B cell (primary cell): ENCODE results near the gene SLC45A3. TPM values are rescaled to one million over a fixed set of nuclear protein-coding genes. Genes with fewer than 3 reads are reported as not detected.

Source experiments
- ATAC-seq: fragments of 200-7000 bp; cut with Tn5 transposase; one replicate; pipeline ENCODE4 v1.10.0; 2021; ENCODE audit warnings: low read depth, mild to moderate bottlenecking, moderate number of reproducible peaks, moderate library complexity
- CTCF ChIA-PET: fragments of 350-600 bp; sonication (Branson Sonifier 250); formaldehyde crosslinking; loops from one replicate; lab custom pipeline; 2021; ENCODE audit warnings: antibody characterized with exemption, inconsistent platforms; lab: Charles Lee
- POLR2A ChIA-PET: fragments of 350-600 bp; sonication (Branson Sonifier 250); formaldehyde crosslinking; loops from one replicate; lab custom pipeline; 2021; ENCODE audit warnings: antibody characterized with exemption; lab: Charles Lee
- DNase-seq: peaks from one replicate; pipeline ENCODE4 v3.0.0; 2013
- H2AFZ ChIP-seq: 2 replicates; pipeline ENCODE4 v1.6.1; 2012; ENCODE audit warnings: mild to moderate bottlenecking, low read depth, low read length; ENCODE audit not compliant: insufficient read depth, poor library complexity, severe bottlenecking
- H3K27ac ChIP-seq, 2 donors: 1 replicate in 1 of 2; 2 replicates in 1 of 2; pipeline ENCODE4 v1.5.1; 2012 to 2013; ENCODE audit warnings: low read length in 2 of 2, mild to moderate bottlenecking in 2 of 2, moderate library complexity in 1 of 2
- H3K27me3 ChIP-seq, 4 experiments: fragments of 200-600 bp in 1 of 4; sonication (generic) in 1 of 4; replicated peaks in 1 of 4; 1 replicate in 2 of 4; 2 replicates in 2 of 4; pipeline versions ENCODE4 v1.6.1 to v1.7.0; 2013 to 2016; ENCODE audit warnings: low read length in 3 of 4, mild to moderate bottlenecking in 2 of 4, mixed read lengths in 1 of 4, moderate library complexity in 1 of 4; ENCODE audit not compliant: insufficient read depth in 4 of 4, control insufficient read depth in 3 of 4; ENCODE audit errors: control extremely low read depth in 1 of 4
- H3K36me3 ChIP-seq, 2 experiments: replicated peaks in 1 of 2; 1 replicate in 1 of 2; 2 replicates in 1 of 2; pipeline versions ENCODE4 v1.6.1 to v1.7.1; 2013; ENCODE audit warnings: low read length in 1 of 2; ENCODE audit not compliant: insufficient read depth in 2 of 2, control insufficient read depth in 1 of 2; ENCODE audit errors: control extremely low read depth in 1 of 2, extremely low read depth in 1 of 2
- H3K4me1 ChIP-seq, 2 donors: fragments of 200-600 bp in 1 of 2; sonication (generic) in 1 of 2; 1 replicate in 1 of 2; 2 replicates in 1 of 2; pipeline versions ENCODE4 v1.5.1 to v1.6.1; 2013 to 2017; ENCODE audit warnings: low read length in 2 of 2; ENCODE audit not compliant: control insufficient read depth in 2 of 2, insufficient read depth in 2 of 2
- H3K4me2 ChIP-seq: replicated peaks from 2 replicates; pipeline ENCODE3; 2012; ENCODE audit warnings: mild to moderate bottlenecking, low read depth, low read length; ENCODE audit not compliant: poor library complexity, severe bottlenecking
- H3K4me3 ChIP-seq, 5 experiments: fragments of 200-600 bp in 1 of 5; sonication (generic) in 1 of 5; 1 replicate in 3 of 5; 2 replicates in 2 of 5; pipeline versions ENCODE4 v1.5.1 to v1.7.0; 2011 to 2016; ENCODE audit warnings: low read length in 4 of 5, mild to moderate bottlenecking in 4 of 5, low read depth in 2 of 5, control low read depth in 1 of 5, moderate library complexity in 1 of 5; ENCODE audit not compliant: insufficient read depth in 1 of 5; ENCODE audit errors: control extremely low read depth in 1 of 5, extremely low read depth in 1 of 5
- H3K79me2 ChIP-seq: fragments of 200-600 bp; sonication (generic); one replicate; pipeline ENCODE4 v1.6.0; 2016; ENCODE audit warnings: low read length; ENCODE audit not compliant: control insufficient read depth, insufficient read depth
- H3K9ac ChIP-seq: fragments of 200-600 bp; sonication (generic); 2 replicates; pipeline ENCODE4 v1.6.1; 2017; ENCODE audit warnings: mild to moderate bottlenecking, low read length, moderate library complexity
- H3K9me3 ChIP-seq, 3 donors: one replicate each; pipeline versions ENCODE4 v1.6.1 to v1.7.1; 2013; ENCODE audit warnings: low read length in 2 of 3; ENCODE audit not compliant: control insufficient read depth in 2 of 3, insufficient read depth in 1 of 3; ENCODE audit errors: control extremely low read depth in 1 of 3
- H4K20me1 ChIP-seq: 2 replicates; pipeline ENCODE4 v1.6.0; 2012; ENCODE audit warnings: mild to moderate bottlenecking, low read length; ENCODE audit not compliant: insufficient read depth, control insufficient read depth, poor library complexity, severe bottlenecking
- H3K27ac Mint-ChIP-seq: one replicate; pipeline ENCODE4 v1.8.0; 2021; ENCODE audit warnings: mixed read lengths
- H3K27me3 Mint-ChIP-seq: one replicate; pipeline ENCODE4 v1.8.0; 2021; ENCODE audit warnings: mixed read lengths
- H3K4me1 Mint-ChIP-seq: one replicate; pipeline ENCODE4 v1.8.0; 2021; ENCODE audit warnings: mixed read lengths
- H3K4me3 Mint-ChIP-seq: one replicate; pipeline ENCODE4 v1.8.0; 2021; ENCODE audit warnings: mixed read lengths
- H3K9me3 Mint-ChIP-seq: one replicate; pipeline ENCODE4 v1.8.0; 2022; ENCODE audit warnings: mixed read lengths; ENCODE audit not compliant: insufficient read depth
- CTCF ChIP-seq: fragments of 200-600 bp; IDR thresholded peaks from one replicate; pipeline ENCODE4 v1.8.0; 2022; ENCODE audit warnings: antibody characterized with exemption, mild to moderate bottlenecking
- EZH2 ChIP-seq: IDR thresholded peaks from 2 replicates; pipeline ENCODE4 v1.6.1; 2012; ENCODE audit warnings: borderline replicate concordance, low read depth, mild to moderate bottlenecking, moderate library complexity, low read length; ENCODE audit not compliant: insufficient read depth, poor library complexity, severe bottlenecking
- WGBS: methylation state at CpG from one replicate; pipeline ENCODE4 v1.1.5; 2013; ENCODE audit warnings: missing lambda C conversion rate; ENCODE audit not compliant: insufficient coverage; 5-methylcytosine and 5-hydroxymethylcytosine counted together
- intact Hi-C: fragments of 100-400 bp; cut with micrococcal nuclease; formaldehyde crosslinking; loops from one replicate; pipeline ENCODE4 v1.10.0; 2022
- polyA plus RNA-seq: library from polyadenylated mRNA; depleted of rRNA; stranded (reverse); fragments of >200 nt; gene quantifications from 2 replicates; pipeline ENCODE4 v1.2.3, GENCODE V29; 2012
- total RNA-seq, 2 donors: library from RNA; stranded (reverse); fragments of 120-200 nt in 1 of 2; gene quantifications; 1 replicate in 1 of 2; 2 replicates in 1 of 2; pipeline versions ENCODE4 v1.2.3 to v1.2.4, GENCODE V29; 2013 to 2022

The SLC45A3 gene
- total and polyA plus RNA-seq, 2 donors (not counting 1 experiment from before 2014, with no cell fraction given), result 5.0 to 23.9 TPM

- Histone ChIP-seq H3K27me3 (no peaks in the 10 kb centered on the region), H3K4me2 (peak overlapping the region; percentile 83)
- peak overlapping the region; percentile 74 for H3K4me3 Mint-ChIP-seq
Observed at GRCh38 chr1:205668951-205669340, 11.4 kb downstream of the SLC45A3 start.

More at GRCh38 chr1:205668951-205669340, 11.4 kb downstream of the SLC45A3 start:
- Histone ChIP-seq H4K20me1 (no peaks in the 10 kb centered on the region), H3K27ac (peak overlapping the region; percentile 89 to 93), H3K36me3 (no peaks in the 10 kb centered on the region), H3K9me3 (no peaks in the 10 kb centered on the region), H3K4me3 (peak overlapping the region in 2 of 5 experiments; percentile 29 to 47), H3K9ac (peak overlapping the region; percentile 54), H2AFZ (peak overlapping the region; percentile 32), H3K4me1 (peaks cover 86 to 92% of the 10 kb centered on the region in 2 donors), H3K79me2 (peaks cover 57% of the 10 kb centered on the region)
- intact Hi-C loops, result loop anchor here (1.0 to 2.0 kb wide), 4 partner anchors 10 to 80 kb away; no protein-coding TSS in a partner anchor
- Mint-ChIP-seq H3K27ac (peak overlapping the region; percentile 88), H3K4me1 (peaks cover 78% of the 10 kb centered on the region), H3K9me3 (no peaks in the 10 kb centered on the region), H3K27me3 (no peaks in the 10 kb centered on the region)
- WGBS, result 0% methylated on average over 2 of the region's 5 CpGs
- peak; percentile 88 for DNase-seq
- TF ChIP-seq CTCF (peak; percentile 26), EZH2 (no peak)
- ChIA-PET CTCF (interaction anchor here (0.9 to 23.2 kb wide), 12 partner anchors 9 to 308 kb away, joined by 3 to 943 read pairs (median 5); partner anchors contain the start of genes ELK4 and SLC45A3), POLR2A (interaction anchor here (0.8 to 1.7 kb wide), 4 partner anchors 11 to 348 kb away, joined by 3 to 9 read pairs (median 4); partner anchors contain the start of genes RAB29 and SLC45A3)
- peak; percentile 68 for ATAC-seq
